Keratinocyte (primary cell): Measurements from ENCODE around the gene C10orf95.

Source experiments
- CTCF ChIP-seq, 3 experiments: IDR thresholded peaks in 1 of 3; conservative IDR thresholded peaks in 1 of 3; optimal IDR thresholded peaks in 1 of 3; 2 replicates in 2 of 3; 3 replicates in 1 of 3; pipeline versions ENCODE3 to v1.5.1; 2011; ENCODE audit warnings: low read length in 3 of 3, mild to moderate bottlenecking in 3 of 3, moderate library complexity in 2 of 3, control low read depth in 1 of 3, inconsistent platforms in 1 of 3; ENCODE audit not compliant: insufficient read depth in 2 of 3; ENCODE audit errors: extremely low read depth in 1 of 3
- EZH2 ChIP-seq: IDR thresholded peaks from one replicate; pipeline ENCODE4 v1.6.1; 2012; ENCODE audit warnings: inconsistent platforms, mild to moderate bottlenecking, low read length, moderate library complexity

- no peak for TF ChIP-seq CTCF (optimal IDR thresholded peaks at IDR 0.05 in 1 of 3, IDR thresholded peaks at IDR 0.05 in 1 of 3, conservative IDR thresholded peaks at IDR 0.05 in 1 of 3; ENCODE audit: extremely low read depth in 1 of 3, insufficient read depth in 2 of 3, low read length in 3 of 3)
- TF ChIP-seq EZH2: no peak
These were observed 24.2 kb upstream of the C10orf95 start for GRCh38 chr10:102475451-102476040.
